Body of pancreas (tissue), 4 donors: ENCODE measurements around the gene MYL4. TPM values are rescaled to one million over a fixed set of nuclear protein-coding genes. Genes with fewer than 3 reads are reported as not detected.

Source experiments
- ATAC-seq: fragments of 150-250 bp; one replicate; pipeline ENCODE4 v1.9.1; 2016
- DNase-seq, 4 donors: peaks; one replicate each; pipeline ENCODE4 v3.0.0-alpha.2; 2019
- H3K27ac ChIP-seq, 4 donors: fragments of 200-600 bp; sonication (generic); 1 replicate in 3 of 4; 2 replicates in 1 of 4; pipeline versions ENCODE4 v1.5.1 to v1.6.1; 2016 to 2019; ENCODE audit warnings: mild to moderate bottlenecking in 1 of 4, mixed read lengths in 1 of 4, moderate library complexity in 1 of 4
- H3K27me3 ChIP-seq, 2 donors: fragments of 200-600 bp; sonication (generic); one replicate each; pipeline ENCODE4 v1.6.0; 2016; ENCODE audit warnings: mild to moderate bottlenecking in 1 of 2
- H3K36me3 ChIP-seq, 2 donors: fragments of 200-600 bp; sonication (generic); replicated peaks in 1 of 2; 2 replicates each; pipeline ENCODE4 v1.5.1; 2016; ENCODE audit warnings: low read depth in 2 of 2; ENCODE audit not compliant: insufficient read depth in 1 of 2
- H3K4me1 ChIP-seq: fragments of 200-600 bp; sonication (generic); one replicate; pipeline ENCODE4 v1.6.0; 2016
- H3K4me3 ChIP-seq, 2 donors: fragments of 200-600 bp; sonication (generic); 1 replicate in 1 of 2; 2 replicates in 1 of 2; pipeline ENCODE4 v1.5.1; 2016 to 2019
- H3K9me3 ChIP-seq, 3 donors: fragments of 200-600 bp; sonication (generic); 1 replicate in 2 of 3; 2 replicates in 1 of 3; pipeline ENCODE4 v1.5.1; 2016
- POLR2A ChIP-seq, 3 donors: fragments of 450-650 bp; IDR thresholded peaks; one replicate each; pipeline ENCODE4 v1.6.1; 2016; ENCODE audit warnings: antibody characterized with exemption in 3 of 3, mild to moderate bottlenecking in 2 of 3
- WGBS, 2 donors: methylation state at CpG; one replicate each; pipeline ENCODE4 v1.1.5; 2017; 5-methylcytosine and 5-hydroxymethylcytosine counted together
- intact Hi-C: fragments of 100-400 bp; cut with DNase I; formaldehyde crosslinking; loops from one replicate; pipeline ENCODE4 v1.15.1; 2023
- total RNA-seq, 2 donors: library from RNA; depleted of rRNA; stranded (reverse); fragments of >200 nt; gene quantifications; one replicate each; pipeline ENCODE4 v1.1.0, GENCODE V29; 2016
- TF ChIP-seq, protein P1 (sequence below), 7 experiments: fragments of 450-650 bp in 4 of 7; fragments of 200-600 bp in 3 of 7; sonication (generic) in 3 of 7; IDR thresholded peaks; one replicate each; pipeline ENCODE4 v1.5.1; 2016 to 2019; ENCODE audit warnings: antibody characterized with exemption in 7 of 7

MYL4 gene
- total RNA-seq, 2 donors from 2014 or later = not detected

DNA sequence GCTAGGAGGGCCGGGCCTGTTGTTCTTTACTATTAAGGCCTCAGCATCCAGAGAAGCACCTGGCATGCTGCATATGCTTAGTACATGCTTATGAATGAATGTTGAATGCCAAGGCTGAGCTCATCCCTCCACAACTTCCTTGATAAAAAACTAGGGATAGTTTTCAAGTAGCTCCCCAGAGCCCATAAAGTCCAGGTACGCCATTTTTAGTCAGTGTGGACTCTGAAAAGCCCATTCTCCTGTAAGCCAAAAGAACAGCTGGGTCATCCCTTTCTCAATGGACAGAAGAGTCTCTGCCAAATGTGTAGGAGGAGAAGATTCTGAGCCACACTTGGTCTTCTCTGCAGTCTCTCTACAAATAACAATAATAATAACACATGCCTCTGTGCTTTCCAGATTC lies 35.5 kb downstream of the MYL4 start:
- H3K36me3 ChIP-seq = no peaks in the 10 kb centered on the region
- H3K27ac ChIP-seq = no peak overlapping the region
- TF ChIP-seq, protein P1, sequence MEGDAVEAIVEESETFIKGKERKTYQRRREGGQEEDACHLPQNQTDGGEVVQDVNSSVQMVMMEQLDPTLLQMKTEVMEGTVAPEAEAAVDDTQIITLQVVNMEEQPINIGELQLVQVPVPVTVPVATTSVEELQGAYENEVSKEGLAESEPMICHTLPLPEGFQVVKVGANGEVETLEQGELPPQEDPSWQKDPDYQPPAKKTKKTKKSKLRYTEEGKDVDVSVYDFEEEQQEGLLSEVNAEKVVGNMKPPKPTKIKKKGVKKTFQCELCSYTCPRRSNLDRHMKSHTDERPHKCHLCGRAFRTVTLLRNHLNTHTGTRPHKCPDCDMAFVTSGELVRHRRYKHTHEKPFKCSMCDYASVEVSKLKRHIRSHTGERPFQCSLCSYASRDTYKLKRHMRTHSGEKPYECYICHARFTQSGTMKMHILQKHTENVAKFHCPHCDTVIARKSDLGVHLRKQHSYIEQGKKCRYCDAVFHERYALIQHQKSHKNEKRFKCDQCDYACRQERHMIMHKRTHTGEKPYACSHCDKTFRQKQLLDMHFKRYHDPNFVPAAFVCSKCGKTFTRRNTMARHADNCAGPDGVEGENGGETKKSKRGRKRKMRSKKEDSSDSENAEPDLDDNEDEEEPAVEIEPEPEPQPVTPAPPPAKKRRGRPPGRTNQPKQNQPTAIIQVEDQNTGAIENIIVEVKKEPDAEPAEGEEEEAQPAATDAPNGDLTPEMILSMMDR (IDR thresholded peaks at IDR 0.05) = no peak
- TF ChIP-seq POLR2A (IDR thresholded peaks at IDR 0.05) = no peak
- H3K4me3 ChIP-seq = no peak overlapping the region
- no peaks in the 10 kb centered on the region for H3K9me3 ChIP-seq
- 83 to 90% methylated on average over 2 of the region's 2 CpGs for WGBS, 2 donors
- H3K27me3 ChIP-seq = no peaks in the 10 kb centered on the region
- DNase-seq (no peak), ATAC-seq (no peak)
- no peaks in the 10 kb centered on the region for H3K4me1 ChIP-seq
- intact Hi-C loops = loop anchor here (5.0 kb wide), 1 partner anchor 63 kb away; no protein-coding TSS in a partner anchor

DNA sequence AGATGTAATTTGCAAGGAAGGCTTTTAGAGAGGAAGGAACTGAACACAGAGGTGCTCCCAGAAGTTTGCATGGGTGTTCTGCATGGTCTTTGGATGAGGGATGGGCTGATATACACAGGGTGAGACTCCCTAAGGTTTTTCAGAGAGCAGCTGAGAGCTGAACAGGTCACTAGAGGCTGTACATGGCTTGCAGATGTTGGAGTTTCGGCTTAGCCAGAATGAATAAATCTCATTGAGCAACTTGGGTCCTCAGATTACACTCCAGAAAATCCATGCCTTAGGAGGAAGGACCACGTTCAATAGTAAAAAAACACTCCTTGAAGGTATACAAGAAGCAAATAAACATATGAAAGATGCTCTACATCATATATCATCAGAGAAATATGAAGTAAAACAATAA lies 37.0 kb downstream of the MYL4 start:
- 64 to 73% methylated on average over 2 of the region's 2 CpGs for WGBS, 2 donors
- no peaks in the 10 kb centered on the region for H3K4me1 ChIP-seq
- intact Hi-C loops = loop anchor here (5.0 kb wide), 1 partner anchor 61 kb away; no protein-coding TSS in a partner anchor
- no peak for TF ChIP-seq POLR2A (IDR thresholded peaks at IDR 0.05)
- TF ChIP-seq, protein P1 (IDR thresholded peaks at IDR 0.05) = no peak
- H3K4me3 ChIP-seq = no peak overlapping the region
- DNase-seq (no peak), ATAC-seq (no peak)
- no peaks in the 10 kb centered on the region for H3K9me3 ChIP-seq
- H3K27me3 ChIP-seq = no peaks in the 10 kb centered on the region
- no peaks in the 10 kb centered on the region for H3K36me3 ChIP-seq
- H3K27ac ChIP-seq = no peak overlapping the region

DNA sequence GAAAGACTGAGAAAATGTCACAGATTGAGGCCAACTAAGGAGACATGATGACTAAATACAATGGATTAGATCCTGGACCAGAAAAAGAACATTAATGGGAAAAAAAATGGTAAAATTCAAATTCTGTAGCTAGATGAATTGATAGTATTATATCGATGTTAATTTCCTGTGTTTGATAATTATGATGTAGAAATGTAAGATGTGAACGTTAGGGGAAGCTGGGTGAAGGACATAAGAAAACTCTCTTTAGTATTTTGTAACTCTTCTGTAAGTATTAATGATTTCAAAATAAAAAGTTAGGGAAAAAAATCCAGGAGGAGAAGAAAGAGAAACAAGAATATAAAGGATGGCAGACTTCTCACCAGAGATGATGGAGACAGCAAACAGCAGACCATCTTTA lies 41.7 kb downstream of the MYL4 start:
- TF ChIP-seq, protein P1 (IDR thresholded peaks at IDR 0.05) = no peak
- no peak for TF ChIP-seq POLR2A (IDR thresholded peaks at IDR 0.05)
- Histone ChIP-seq H3K4me3 (no peak overlapping the region), H3K4me1 (peaks cover 15% of the 10 kb centered on the region), H3K27ac (no peak overlapping the region), H3K36me3 (no peaks in the 10 kb centered on the region), H3K9me3 (no peaks in the 10 kb centered on the region), H3K27me3 (peaks cover 0 to 13% of the 10 kb centered on the region in 2 donors)
- WGBS, 2 donors = 73 to 83% methylated on average over 2 of the region's 2 CpGs
- intact Hi-C loops = no loop called here
- no peak for ATAC-seq
- no peak for DNase-seq

DNA sequence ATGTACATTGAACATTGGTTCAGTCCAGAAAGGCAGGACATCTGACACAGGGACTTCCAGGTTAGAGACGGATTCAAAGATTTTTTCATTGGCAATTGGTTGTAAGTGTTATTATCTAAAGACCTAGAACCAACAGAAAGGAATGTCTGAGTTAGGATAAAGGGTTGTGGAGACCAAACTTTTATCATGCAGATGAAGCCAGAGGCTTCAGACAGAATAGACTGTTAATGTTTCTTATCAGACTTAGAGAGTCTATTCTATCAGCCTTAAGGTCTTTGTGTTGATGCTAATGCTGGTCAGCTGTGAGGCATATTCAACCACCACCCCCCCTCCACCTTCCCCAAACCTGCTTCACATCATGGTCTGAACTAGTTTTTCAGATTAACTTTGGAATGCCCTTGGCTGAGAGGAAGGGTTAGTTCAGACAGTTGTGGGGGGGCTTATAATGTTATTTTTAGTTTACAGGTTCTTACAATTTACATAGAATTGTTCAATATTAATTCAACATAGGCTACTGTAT lies 42.3 kb downstream of the MYL4 start:
- TF ChIP-seq POLR2A (IDR thresholded peaks at IDR 0.05) = no peak
- TF ChIP-seq, protein P1 (IDR thresholded peaks at IDR 0.05) = no peak
- Histone ChIP-seq H3K27me3 (peaks cover 0 to 18% of the 10 kb centered on the region in 2 donors), H3K27ac (no peak overlapping the region), H3K4me1 (peaks cover 15% of the 10 kb centered on the region), H3K4me3 (no peak overlapping the region), H3K36me3 (no peaks in the 10 kb centered on the region), H3K9me3 (no peaks in the 10 kb centered on the region)
- DNase-seq (no peak), ATAC-seq (no peak)
- 79 to 85% methylated on average over 1 of the region's 1 CpG for WGBS, 2 donors
- intact Hi-C loops = no loop called here

DNA sequence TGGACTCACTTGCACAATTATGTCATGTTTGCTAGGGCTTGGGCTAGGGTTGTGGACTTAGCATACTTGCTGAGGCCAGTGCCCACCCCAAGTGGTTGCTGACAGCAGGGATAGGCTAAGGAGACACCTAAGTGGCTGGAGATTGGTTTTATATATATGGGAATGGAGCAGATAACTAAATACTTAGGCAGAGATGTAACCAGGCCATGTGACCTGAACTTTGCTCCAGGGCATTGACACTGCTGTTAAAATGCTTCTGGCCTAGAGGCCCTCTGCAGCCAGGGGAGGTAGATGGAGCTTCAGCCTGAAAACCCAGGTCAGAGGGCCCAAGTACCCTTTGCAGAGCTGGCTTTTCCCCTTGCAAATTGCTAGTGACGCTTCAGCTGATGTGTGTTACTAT lies 43.1 kb downstream of the MYL4 start:
- H3K27ac ChIP-seq = no peak overlapping the region
- intact Hi-C loops = no loop called here
- H3K9me3 ChIP-seq = no peaks in the 10 kb centered on the region
- H3K4me1 ChIP-seq = peaks cover 15% of the 10 kb centered on the region
- H3K36me3 ChIP-seq = no peaks in the 10 kb centered on the region
- no peak for ATAC-seq
- peaks cover 0 to 24% of the 10 kb centered on the region in 2 donors for H3K27me3 ChIP-seq
- H3K4me3 ChIP-seq = no peak overlapping the region
- no peak for TF ChIP-seq POLR2A (IDR thresholded peaks at IDR 0.05)
- TF ChIP-seq, protein P1 (IDR thresholded peaks at IDR 0.05) = no peak
- DNase-seq = no peak
- 78 to 100% methylated on average over 1 of the region's 1 CpG for WGBS, 2 donors
